IMR-90 (cell line): ENCODE data around the gene RBP2. TPM values are rescaled to one million over a fixed set of nuclear protein-coding genes. Genes with fewer than 3 reads are reported as not detected.
A peak's percentile ranks its signal among the peaks of the same experiment; 100 is the strongest.

Source experiments
- ATAC-seq: fragments of 200-7000 bp; cut with Tn5 transposase; 2 replicates; pipeline ENCODE4 v1.9.1; 2020; ENCODE audit warnings: low read depth, mild to moderate bottlenecking, moderate library complexity
- BruUV-seq: library from RNA; stranded (reverse); fragments of 400-500 nt; replicated peaks from 2 replicates; lab custom pipeline; 2021; lab: Mats Ljungman, UMichigan
- CTCF ChIA-PET: fragments of 300-600 bp; formaldehyde crosslinking; extraction: SDS; loops from one replicate; lab custom pipeline; 2021; ENCODE audit warnings: antibody characterized with exemption; lab: Yijun Ruan, JAX
- POLR2A ChIA-PET: fragments of 300-600 bp; sonication (Branson Sonifier 250); formaldehyde crosslinking; loops from one replicate; lab custom pipeline; 2022; ENCODE audit warnings: antibody characterized with exemption; ENCODE audit not compliant: unreplicated experiment; lab: Charles Lee
- DNase-seq: peaks from one replicate; pipeline ENCODE4 v3.0.0; 2013
- H2AFZ ChIP-seq: replicated peaks from 2 replicates; pipeline ENCODE3; 2013; ENCODE audit warnings: low read length, mild to moderate bottlenecking; ENCODE audit not compliant: poor library complexity
- H2AK5ac ChIP-seq: 2 replicates; pipeline ENCODE4 v1.6.1; 2013; ENCODE audit warnings: low read depth, low read length, inconsistent platforms
- H2AK9ac ChIP-seq: replicated peaks from 2 replicates; pipeline ENCODE3; 2013; ENCODE audit warnings: mild to moderate bottlenecking, low read depth, low read length, moderate library complexity; ENCODE audit not compliant: poor library complexity
- H2BK120ac ChIP-seq: 2 replicates; pipeline ENCODE4 v1.6.1; 2013; ENCODE audit warnings: low read depth, low read length, inconsistent platforms
- H2BK15ac ChIP-seq: 3 replicates; pipeline ENCODE4 v1.6.1; 2013; ENCODE audit warnings: low read depth, low read length, inconsistent platforms
- H2BK20ac ChIP-seq: 2 replicates; pipeline ENCODE4 v1.6.1; 2013; ENCODE audit warnings: low read depth, mild to moderate bottlenecking, inconsistent platforms, low read length, moderate library complexity
- H2BK5ac ChIP-seq: 2 replicates; pipeline ENCODE4 v1.6.1; 2013; ENCODE audit warnings: mild to moderate bottlenecking, low read depth, low read length, inconsistent platforms; ENCODE audit not compliant: poor library complexity, severe bottlenecking
- H3K14ac ChIP-seq: replicated peaks from 2 replicates; pipeline ENCODE4 v1.6.1; 2013; ENCODE audit warnings: low read depth, low read length, inconsistent platforms
- H3K18ac ChIP-seq: 2 replicates; pipeline ENCODE4 v1.6.1; 2013; ENCODE audit warnings: low read depth, low read length, control low read depth
- H3K23ac ChIP-seq: 2 replicates; pipeline ENCODE4 v1.6.1; 2013; ENCODE audit warnings: low read depth, low read length, inconsistent platforms
- H3K27ac ChIP-seq: 2 replicates; pipeline ENCODE4 v1.5.1; 2013; ENCODE audit warnings: mild to moderate bottlenecking, control low read depth, low read length; ENCODE audit not compliant: insufficient read depth
- H3K27me3 ChIP-seq: 2 replicates; pipeline ENCODE4 v1.6.1; 2013; ENCODE audit warnings: low read length; ENCODE audit not compliant: control insufficient read depth, insufficient read depth
- H3K36me3 ChIP-seq: 2 replicates; pipeline ENCODE4 v1.6.1; 2013; ENCODE audit warnings: low read length, mixed read lengths; ENCODE audit not compliant: control insufficient read depth, insufficient read depth
- H3K4ac ChIP-seq: 2 replicates; pipeline ENCODE4 v1.6.1; 2013; ENCODE audit warnings: low read depth, low read length, inconsistent platforms
- H3K4me1 ChIP-seq: 2 replicates; pipeline ENCODE4 v1.6.1; 2013; ENCODE audit warnings: low read length, mixed read lengths; ENCODE audit not compliant: control insufficient read depth, insufficient read depth
- H3K4me2 ChIP-seq: 2 replicates; pipeline ENCODE4 v1.6.1; 2013; ENCODE audit warnings: low read depth, mild to moderate bottlenecking, control low read depth, low read length, moderate library complexity
- H3K4me3 ChIP-seq: 2 replicates; pipeline ENCODE4 v1.5.1; 2013; ENCODE audit warnings: low read depth, mild to moderate bottlenecking, control low read depth, low read length, moderate library complexity; ENCODE audit not compliant: insufficient read depth
- H3K56ac ChIP-seq: 2 replicates; pipeline ENCODE4 v1.6.1; 2013; ENCODE audit warnings: low read length, inconsistent platforms; ENCODE audit not compliant: insufficient read depth; ENCODE audit errors: extremely low read depth
- H3K79me1 ChIP-seq, 2 experiments: 2 replicates each; pipeline ENCODE4 v1.6.1; 2013; ENCODE audit warnings: low read length in 2 of 2, inconsistent platforms in 1 of 2, low read depth in 1 of 2
- H3K9ac ChIP-seq: 2 replicates; pipeline ENCODE4 v1.6.1; 2013; ENCODE audit warnings: low read depth, low read length, control low read depth
- H3K9me1 ChIP-seq: 2 replicates; pipeline ENCODE4 v1.6.1; 2013; ENCODE audit warnings: low read length, inconsistent platforms; ENCODE audit not compliant: insufficient read depth
- H3K9me3 ChIP-seq: 2 replicates; pipeline ENCODE4 v1.6.1; 2013; ENCODE audit warnings: low read length; ENCODE audit not compliant: control insufficient read depth, insufficient read depth
- H4K20me1 ChIP-seq: 2 replicates; pipeline ENCODE4 v1.6.1; 2013; ENCODE audit warnings: low read length, inconsistent platforms; ENCODE audit not compliant: insufficient read depth
- H4K5ac ChIP-seq: 2 replicates; pipeline ENCODE4 v1.6.1; 2013; ENCODE audit warnings: mild to moderate bottlenecking, low read depth, low read length, control low read depth
- H4K8ac ChIP-seq, 2 experiments: 2 replicates each; pipeline ENCODE4 v1.6.1; 2013; ENCODE audit warnings: low read depth in 2 of 2, low read length in 2 of 2, control low read depth in 1 of 2, inconsistent platforms in 1 of 2
- H4K91ac ChIP-seq: 2 replicates; pipeline ENCODE4 v1.6.1; 2013; ENCODE audit warnings: low read depth, low read length, inconsistent platforms; ENCODE audit not compliant: insufficient read depth
- BHLHE40 ChIP-seq: fragments of 150-350 bp; IDR thresholded peaks from 2 replicates; pipeline ENCODE4 v1.6.1; 2016; ENCODE audit warnings: mild to moderate bottlenecking, low read depth, low read length
- CHD1 ChIP-seq: IDR thresholded peaks from 2 replicates; pipeline ENCODE4 v1.6.1; 2012; ENCODE audit warnings: low read depth, low read length, improper control_type of control experiment
- RAD21 ChIP-seq: IDR thresholded peaks from 2 replicates; pipeline ENCODE4 v1.6.1; 2012; ENCODE audit warnings: low read length, improper control_type of control experiment
- WGBS, 2 experiments: methylation state at CpG; one replicate each; pipeline versions ENCODE4 v1.1.5 to v1.1.7; 2013; ENCODE audit warnings: missing lambda C conversion rate in 2 of 2; ENCODE audit not compliant: insufficient read length in 1 of 2; ENCODE audit errors: extremely low coverage in 2 of 2; 5-methylcytosine and 5-hydroxymethylcytosine counted together
- dilution Hi-C: fragments of 300-500 bp; cut with HindIII; formaldehyde crosslinking; loops from one replicate; pipeline ENCODE4 v1.14.3; 2018; ENCODE audit warnings: low sequenced_read_pairs; ENCODE audit not compliant: unreplicated experiment
- in situ Hi-C: fragments of 300-500 bp; cut with MboI; formaldehyde crosslinking; loops from 3 replicates; pipeline ENCODE4 v1.14.3; 2019; ENCODE audit warnings: low sequenced_read_pairs, inconsistent platforms, mixed read lengths
- intact Hi-C: fragments of 100-400 bp; cut with micrococcal nuclease; formaldehyde crosslinking; loops from 2 replicates; pipeline ENCODE4 v1.10.0; 2022
- polyA plus RNA-seq, 3 experiments: library from polyadenylated mRNA; depleted of rRNA; stranded (reverse); fragments of >200 nt; gene quantifications; 2 replicates each; pipeline ENCODE4 v1.2.3, GENCODE V29; 2012; ENCODE audit warnings: low replicate concordance in 1 of 3
- total RNA-seq: library from RNA; depleted of rRNA; stranded (reverse); fragments of >200 nt; gene quantifications from 2 replicates; pipeline ENCODE4 v1.2.3, GENCODE V29; 2012
- TF ChIP-seq, protein P1 (sequence below): conservative IDR thresholded peaks from 2 replicates; pipeline ENCODE4 v1.5.1; 2012; ENCODE audit warnings: mild to moderate bottlenecking, low read depth, low read length, improper control_type of control experiment

Gene RBP2
- total and polyA plus RNA-seq, 2 of the 4 experiments (the other 2 are of a cell fraction): not detected

- BruUV-seq: no TSS peak
- Histone ChIP-seq H3K27ac (no peak overlapping the region), H3K4me2 (no peak overlapping the region), H3K4me3 (no peak overlapping the region), H3K23ac (no peak overlapping the region), H3K9ac (no peak overlapping the region), H3K36me3 (no peaks in the 10 kb centered on the region), H3K9me1 (no peaks in the 10 kb centered on the region), H3K27me3 (no peaks in the 10 kb centered on the region), H2BK20ac (no peak overlapping the region), H2BK5ac (no peak overlapping the region), H3K79me1 (no peaks in the 10 kb centered on the region), H3K4ac (no peak overlapping the region), H2BK15ac (no peak overlapping the region), H4K5ac (no peak overlapping the region), H2AK9ac (no peak overlapping the region), H4K91ac (no peak overlapping the region), H2AK5ac (no peak overlapping the region), H2AFZ (no peak overlapping the region), H3K9me3 (no peaks in the 10 kb centered on the region), H4K8ac (no peak overlapping the region), H3K18ac (no peak overlapping the region), H3K56ac (no peak overlapping the region), H3K14ac (no peak overlapping the region), H3K4me1 (no peaks in the 10 kb centered on the region), H2BK120ac (no peak overlapping the region), H4K20me1 (no peaks in the 10 kb centered on the region)
- no peak for TF ChIP-seq CHD1
- TF ChIP-seq BHLHE40: no peak
- peak; percentile 20; the same call in 1 of the 2 replicates for TF ChIP-seq RAD21
- TF ChIP-seq, protein P1, sequence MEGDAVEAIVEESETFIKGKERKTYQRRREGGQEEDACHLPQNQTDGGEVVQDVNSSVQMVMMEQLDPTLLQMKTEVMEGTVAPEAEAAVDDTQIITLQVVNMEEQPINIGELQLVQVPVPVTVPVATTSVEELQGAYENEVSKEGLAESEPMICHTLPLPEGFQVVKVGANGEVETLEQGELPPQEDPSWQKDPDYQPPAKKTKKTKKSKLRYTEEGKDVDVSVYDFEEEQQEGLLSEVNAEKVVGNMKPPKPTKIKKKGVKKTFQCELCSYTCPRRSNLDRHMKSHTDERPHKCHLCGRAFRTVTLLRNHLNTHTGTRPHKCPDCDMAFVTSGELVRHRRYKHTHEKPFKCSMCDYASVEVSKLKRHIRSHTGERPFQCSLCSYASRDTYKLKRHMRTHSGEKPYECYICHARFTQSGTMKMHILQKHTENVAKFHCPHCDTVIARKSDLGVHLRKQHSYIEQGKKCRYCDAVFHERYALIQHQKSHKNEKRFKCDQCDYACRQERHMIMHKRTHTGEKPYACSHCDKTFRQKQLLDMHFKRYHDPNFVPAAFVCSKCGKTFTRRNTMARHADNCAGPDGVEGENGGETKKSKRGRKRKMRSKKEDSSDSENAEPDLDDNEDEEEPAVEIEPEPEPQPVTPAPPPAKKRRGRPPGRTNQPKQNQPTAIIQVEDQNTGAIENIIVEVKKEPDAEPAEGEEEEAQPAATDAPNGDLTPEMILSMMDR: peak; percentile 20; the same call in 1 of the 2 replicates
- POLR2A ChIA-PET: no interaction called here
- CTCF ChIA-PET: no interaction called here
- DNase-seq (peak; percentile 38), ATAC-seq (no peak)
- in situ Hi-C loops (no loop called here), dilution Hi-C loops (no loop called here), intact Hi-C loops (no loop called here)
- WGBS, 2 experiments: no CpG with 5 or more reads among the region's 7 CpGs
Observed at GRCh38 chr3:139519998-139520737, 43.9 kb upstream of the RBP2 start.
